BE2C (cell line): Measurements from ENCODE around the gene PXYLP1.

ENCODE experiments used
- DNase-seq: peaks from one replicate; pipeline ENCODE4 v3.0.0-alpha.2; 2020
- H3K27me3 ChIP-seq: fragments of 250-450 bp; sonication (Bioruptor Pico); 2 replicates; pipeline ENCODE4 v1.5.1; 2020; ENCODE audit warnings: mild to moderate bottlenecking
- H3K36me3 ChIP-seq: fragments of 250-450 bp; sonication (Bioruptor Pico); 2 replicates; pipeline ENCODE4 v1.5.1; 2020; ENCODE audit warnings: mild to moderate bottlenecking
- H3K4me1 ChIP-seq: fragments of 250-450 bp; sonication (Bioruptor Pico); 2 replicates; pipeline ENCODE4 v1.5.1; 2020
- H3K4me3 ChIP-seq: 2 replicates; pipeline ENCODE4 v1.5.1; 2011; ENCODE audit warnings: low read depth, low read length
- H3K9me3 ChIP-seq: fragments of 250-450 bp; sonication (Bioruptor Pico); 2 replicates; pipeline ENCODE4 v1.5.1; 2020
- TF ChIP-seq, protein P1 (sequence below): IDR thresholded peaks from 2 replicates; pipeline ENCODE4 v1.5.1; 2012; ENCODE audit warnings: mild to moderate bottlenecking, low read depth, low read length

The PXYLP1 gene

DNA sequence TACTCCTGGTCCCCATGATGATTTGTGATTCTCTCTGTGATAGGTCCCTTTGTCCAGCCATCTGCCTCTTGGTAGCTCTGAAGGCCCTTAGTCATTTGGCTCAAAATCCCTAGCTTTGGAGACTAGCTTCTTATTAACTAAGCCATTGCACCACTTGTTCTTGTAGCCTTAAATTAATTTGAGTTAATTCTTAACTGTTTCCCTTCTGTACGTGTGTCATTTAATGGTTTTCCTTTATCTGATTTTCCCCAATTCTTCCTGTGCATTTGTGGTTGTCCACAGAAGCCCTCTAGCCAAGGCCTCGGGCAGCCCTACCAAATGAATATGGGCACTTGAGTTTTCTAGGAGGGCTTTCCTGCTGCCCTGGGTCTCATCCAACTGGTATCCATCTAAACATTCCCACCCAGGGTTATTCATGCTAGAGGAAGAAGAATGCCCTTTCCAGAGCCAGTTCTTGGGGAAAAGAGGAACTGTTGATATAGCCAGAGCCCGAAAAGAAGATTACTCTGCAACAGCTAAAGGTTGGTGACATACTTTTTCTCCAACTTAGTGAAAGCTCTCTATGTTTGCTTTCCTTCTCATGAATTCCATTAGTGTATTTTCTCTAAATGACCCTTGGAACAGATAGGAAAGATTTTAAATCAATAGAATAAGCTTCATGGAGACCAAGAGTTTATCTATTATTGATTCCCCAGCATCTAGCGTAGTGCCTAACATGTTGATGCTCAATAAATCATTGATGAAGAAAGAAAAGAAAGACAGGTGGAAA is 92.5 kb downstream of the PXYLP1 start:
- Histone ChIP-seq H3K9me3 (no peaks in the 10 kb centered on the region), H3K4me3 (no peak overlapping the region), H3K36me3 (no peaks in the 10 kb centered on the region), H3K27me3 (no peaks in the 10 kb centered on the region), H3K4me1 (no peaks in the 10 kb centered on the region)
- no peak for DNase-seq
- TF ChIP-seq, protein P1, sequence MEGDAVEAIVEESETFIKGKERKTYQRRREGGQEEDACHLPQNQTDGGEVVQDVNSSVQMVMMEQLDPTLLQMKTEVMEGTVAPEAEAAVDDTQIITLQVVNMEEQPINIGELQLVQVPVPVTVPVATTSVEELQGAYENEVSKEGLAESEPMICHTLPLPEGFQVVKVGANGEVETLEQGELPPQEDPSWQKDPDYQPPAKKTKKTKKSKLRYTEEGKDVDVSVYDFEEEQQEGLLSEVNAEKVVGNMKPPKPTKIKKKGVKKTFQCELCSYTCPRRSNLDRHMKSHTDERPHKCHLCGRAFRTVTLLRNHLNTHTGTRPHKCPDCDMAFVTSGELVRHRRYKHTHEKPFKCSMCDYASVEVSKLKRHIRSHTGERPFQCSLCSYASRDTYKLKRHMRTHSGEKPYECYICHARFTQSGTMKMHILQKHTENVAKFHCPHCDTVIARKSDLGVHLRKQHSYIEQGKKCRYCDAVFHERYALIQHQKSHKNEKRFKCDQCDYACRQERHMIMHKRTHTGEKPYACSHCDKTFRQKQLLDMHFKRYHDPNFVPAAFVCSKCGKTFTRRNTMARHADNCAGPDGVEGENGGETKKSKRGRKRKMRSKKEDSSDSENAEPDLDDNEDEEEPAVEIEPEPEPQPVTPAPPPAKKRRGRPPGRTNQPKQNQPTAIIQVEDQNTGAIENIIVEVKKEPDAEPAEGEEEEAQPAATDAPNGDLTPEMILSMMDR, result no peak

GRCh38 chr3:141326123-141326522 is 94.5 kb downstream of the PXYLP1 start:
- Histone ChIP-seq H3K27me3 (no peaks in the 10 kb centered on the region), H3K4me3 (no peak overlapping the region), H3K36me3 (no peaks in the 10 kb centered on the region), H3K4me1 (peaks cover 5% of the 10 kb centered on the region; the same call in 1 of the 2 replicates), H3K9me3 (no peaks in the 10 kb centered on the region)
- TF ChIP-seq, protein P1, result no peak
- no peak for DNase-seq

- DNase-seq, result no peak
- no peaks in the 10 kb centered on the region for H3K36me3 ChIP-seq
- TF ChIP-seq, protein P1, result no peak
- no peaks in the 10 kb centered on the region for H3K27me3 ChIP-seq
- H3K4me1 ChIP-seq, result peaks cover 9% of the 10 kb centered on the region; the same call in 1 of the 2 replicates
- H3K9me3 ChIP-seq, result no peaks in the 10 kb centered on the region
- no peak overlapping the region for H3K4me3 ChIP-seq
Measured at GRCh38 chr3:141326626-141327025, 95.0 kb downstream of the PXYLP1 start.

DNA sequence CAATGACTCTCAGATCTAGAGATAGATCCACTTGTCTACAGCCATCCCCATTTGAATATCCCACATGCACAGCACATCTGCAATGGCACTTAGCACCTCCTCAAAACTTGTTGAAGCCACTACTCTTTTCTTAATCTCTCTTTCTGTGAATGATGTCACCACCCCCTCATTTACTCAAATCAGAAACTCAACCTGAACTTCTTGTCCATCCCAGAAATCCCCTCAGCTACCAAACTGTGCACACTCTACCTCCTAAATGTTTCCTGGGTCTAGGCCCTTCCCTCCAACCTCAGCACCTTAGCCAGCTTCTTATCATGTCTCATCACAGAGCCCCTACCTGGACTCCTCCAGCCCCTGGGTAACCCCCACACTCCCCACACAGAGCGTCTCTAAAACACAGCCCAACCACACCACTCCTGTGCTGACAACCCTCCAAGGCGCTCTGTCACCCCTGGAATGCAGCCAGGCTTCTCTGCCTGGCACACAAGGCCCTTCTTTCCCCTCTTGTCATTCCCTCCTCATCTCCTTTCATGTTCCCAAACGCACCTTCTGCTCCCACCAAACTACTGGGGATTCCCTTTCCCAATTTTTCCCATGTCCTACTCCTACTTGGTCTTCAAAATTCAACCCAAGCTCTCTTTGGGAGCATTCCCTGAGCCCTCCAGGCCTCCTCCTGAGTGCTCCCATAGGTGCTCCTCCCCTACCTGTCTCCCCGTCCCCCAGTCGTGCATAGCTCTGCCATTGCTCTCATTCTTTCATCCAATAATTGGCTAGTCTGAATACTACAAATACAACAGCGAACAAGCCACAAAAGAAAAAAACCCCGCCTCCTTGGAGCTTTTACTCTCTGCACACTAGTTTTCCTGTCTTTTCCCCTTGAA is 96.9 kb downstream of the PXYLP1 start:
- peaks cover 20% of the 10 kb centered on the region for H3K4me1 ChIP-seq
- no peaks in the 10 kb centered on the region for H3K36me3 ChIP-seq
- no peak for DNase-seq
- no peak overlapping the region for H3K4me3 ChIP-seq
- no peaks in the 10 kb centered on the region for H3K27me3 ChIP-seq
- TF ChIP-seq, protein P1, result no peak
- no peaks in the 10 kb centered on the region for H3K9me3 ChIP-seq

GRCh38 chr3:141330235-141330634 is 98.6 kb downstream of the PXYLP1 start:
- TF ChIP-seq, protein P1, result no peak
- Histone ChIP-seq H3K27me3 (no peaks in the 10 kb centered on the region), H3K4me1 (peaks cover 20% of the 10 kb centered on the region), H3K4me3 (no peak overlapping the region), H3K36me3 (no peaks in the 10 kb centered on the region), H3K9me3 (no peaks in the 10 kb centered on the region)
- DNase-seq, result no peak
